GM15510 (cell line): Measurements from ENCODE around the gene GPC3.

Experiments
- POLR2A ChIP-seq: IDR thresholded peaks from 3 replicates; pipeline ENCODE4 v1.6.1; 2011; ENCODE audit warnings: borderline replicate concordance; ENCODE audit not compliant: insufficient read length; ENCODE audit errors: extremely low read depth

The GPC3 gene

GRCh38 chrX:133868682-133869081 lies 116.7 kb downstream of the GPC3 start:
- TF ChIP-seq POLR2A, result no peak

- no peak for TF ChIP-seq POLR2A
Measured at GRCh38 chrX:133868250-133868649, 117.1 kb downstream of the GPC3 start.

- no peak for TF ChIP-seq POLR2A
Measured at GRCh38 chrX:133865761-133866471, 119.5 kb downstream of the GPC3 start.

- TF ChIP-seq POLR2A, result no peak
Measured at GRCh38 chrX:133864236-133864635, 121.2 kb downstream of the GPC3 start.

GRCh38 chrX:133859860-133860259 lies 125.5 kb downstream of the GPC3 start:
- no peak for TF ChIP-seq POLR2A

GRCh38 chrX:133859336-133859735 lies 126.1 kb downstream of the GPC3 start:
- no peak for TF ChIP-seq POLR2A

- TF ChIP-seq POLR2A, result no peak
Measured at GRCh38 chrX:133857640-133858269, 127.6 kb downstream of the GPC3 start.

- no peak for TF ChIP-seq POLR2A
Measured at GRCh38 chrX:133856819-133857218, 128.6 kb downstream of the GPC3 start.

GRCh38 chrX:133854290-133854689 lies 131.1 kb downstream of the GPC3 start:
- no peak for TF ChIP-seq POLR2A

- TF ChIP-seq POLR2A, result no peak
Measured at GRCh38 chrX:133852837-133853356, 132.5 kb downstream of the GPC3 start.

- TF ChIP-seq POLR2A, result no peak
Measured at GRCh38 chrX:133852401-133852800, 133.0 kb downstream of the GPC3 start.

- TF ChIP-seq POLR2A, result no peak
Measured at GRCh38 chrX:133850399-133850798, 135.0 kb downstream of the GPC3 start.

- no peak for TF ChIP-seq POLR2A
Measured at GRCh38 chrX:133849676-133850075, 135.7 kb downstream of the GPC3 start.

GRCh38 chrX:133847340-133847994 lies 137.9 kb downstream of the GPC3 start:
- TF ChIP-seq POLR2A, result no peak

GRCh38 chrX:133846311-133846710 lies 139.1 kb downstream of the GPC3 start:
- TF ChIP-seq POLR2A, result no peak
